GM12878 (cell line): ENCODE data around the gene LARGE1. TPM values are rescaled to one million over a fixed set of nuclear protein-coding genes. Genes with fewer than 3 reads are reported as not detected.

Experiments used
- ATAC-seq: fragments of 200-7000 bp; cut with Tn5 transposase; 3 replicates; pipeline ENCODE4 v1.9.1; 2020; ENCODE audit warnings: mild to moderate bottlenecking, moderate library complexity
- BruUV-seq: library from RNA; stranded (reverse); fragments of 400-500 nt; replicated peaks from 2 replicates; lab custom pipeline; 2021; lab: Mats Ljungman, UMichigan
- CTCF ChIA-PET: fragments of 300-600 bp; sonication (Branson Sonifier 250); formaldehyde crosslinking; extraction: SDS; loops from one replicate; lab custom pipeline; 2021; ENCODE audit warnings: inconsistent platforms; lab: Yijun Ruan, JAX
- POLR2A ChIA-PET: fragments of 350-600 bp; formaldehyde crosslinking; extraction: SDS; loops from one replicate; lab custom pipeline; 2021; ENCODE audit warnings: inconsistent platforms; lab: Charles Lee
- RAD21 ChIA-PET: fragments of 300-600 bp; sonication (Branson Sonifier 250); formaldehyde crosslinking; loops from one replicate; lab custom pipeline; 2023; ENCODE audit warnings: antibody characterized with exemption; ENCODE audit not compliant: unreplicated experiment; lab: Charles Lee
- SMC1A ChIA-PET: fragments of 300-600 bp; sonication (Branson Sonifier 250); formaldehyde crosslinking; loops from one replicate; lab custom pipeline; 2023; ENCODE audit not compliant: unreplicated experiment, uncharacterized antibody; lab: Charles Lee
- DNase-seq: peaks from one replicate; pipeline ENCODE4 v3.0.0-alpha.2; 2011; ENCODE audit warnings: low read depth, low spot score
- FAIRE-seq: peaks from 3 replicates; lab custom pipeline; 2011; peaks lifted over from hg19 to GRCh38; lab: Jason Lieb, UNC
- H2AFZ ChIP-seq: 2 replicates; pipeline ENCODE4 v1.6.0; 2011; ENCODE audit warnings: low read depth, low read length, control low read depth; ENCODE audit not compliant: control insufficient read depth
- H3K27ac ChIP-seq: 2 replicates; pipeline ENCODE4 v1.5.1; 2011; ENCODE audit warnings: control low read depth; ENCODE audit not compliant: control insufficient read depth, insufficient read depth
- H3K27me3 ChIP-seq, 2 experiments: replicated peaks in 1 of 2; 2 replicates each; pipeline versions ENCODE4 v1.6.0 to v1.6.1; 2011; ENCODE audit warnings: low read length in 1 of 2; ENCODE audit not compliant: control insufficient read depth in 2 of 2, insufficient read depth in 2 of 2
- H3K36me3 ChIP-seq, 2 experiments: 2 replicates each; pipeline ENCODE4 v1.5.1; 2011; ENCODE audit warnings: low read length in 1 of 2; ENCODE audit not compliant: control insufficient read depth in 2 of 2, insufficient read depth in 2 of 2
- H3K4me1 ChIP-seq: 2 replicates; pipeline ENCODE4 v1.6.1; 2011; ENCODE audit warnings: mild to moderate bottlenecking, low read length, moderate library complexity, mixed read lengths; ENCODE audit not compliant: control insufficient read depth, insufficient read depth
- H3K4me2 ChIP-seq: 2 replicates; pipeline ENCODE4 v1.6.0; 2011; ENCODE audit warnings: control low read depth; ENCODE audit not compliant: control insufficient read depth, insufficient read depth
- H3K4me3 ChIP-seq: fragments of 200-600 bp; sonication (generic); 2 replicates; pipeline ENCODE4 v1.5.1; 2016
- H3K79me2 ChIP-seq: 2 replicates; pipeline ENCODE4 v1.6.0; 2011; ENCODE audit warnings: low read length; ENCODE audit not compliant: control insufficient read depth, insufficient read depth
- H3K9ac ChIP-seq: 2 replicates; pipeline ENCODE4 v1.8.0; 2011; ENCODE audit warnings: low read length, control low read depth, mixed read lengths; ENCODE audit not compliant: control insufficient read depth, insufficient read depth
- H3K9me3 ChIP-seq: replicated peaks from 3 replicates; pipeline ENCODE4 v1.5.1; 2011; ENCODE audit warnings: mild to moderate bottlenecking, low read length; ENCODE audit not compliant: control insufficient read depth, insufficient read depth
- H4K20me1 ChIP-seq: 2 replicates; pipeline ENCODE4 v1.6.0; 2011; ENCODE audit not compliant: control insufficient read depth, insufficient read depth
- CREM ChIP-seq: IDR thresholded peaks from 2 replicates; pipeline ENCODE4 v1.6.1; 2014; ENCODE audit warnings: antibody characterized with exemption, low read depth
- E2F8 ChIP-seq: fragments of 450-650 bp; IDR thresholded peaks from 2 replicates; pipeline ENCODE4 v1.6.1; 2018; ENCODE audit warnings: mild to moderate bottlenecking, low read depth, moderate library complexity; ENCODE audit not compliant: partially characterized antibody
- FOS ChIP-seq: IDR thresholded peaks from 3 replicates; pipeline ENCODE4 v1.6.1; 2011; ENCODE audit warnings: borderline replicate concordance; ENCODE audit not compliant: insufficient read length; ENCODE audit errors: extremely low read depth
- MEF2B ChIP-seq: fragments of 450-650 bp; IDR thresholded peaks from 2 replicates; pipeline ENCODE4 v1.6.1; 2018; ENCODE audit warnings: mild to moderate bottlenecking, moderate library complexity; ENCODE audit not compliant: partially characterized antibody, poor library complexity, severe bottlenecking
- NBN ChIP-seq: fragments of 450-650 bp; IDR thresholded peaks from 2 replicates; pipeline ENCODE4 v1.6.1; 2016
- PAX5 ChIP-seq: IDR thresholded peaks from 2 replicates; pipeline ENCODE4 v1.6.1; 2011; ENCODE audit warnings: low read depth, low read length, borderline replicate concordance
- POLR2AphosphoS5 ChIP-seq: IDR thresholded peaks from 2 replicates; pipeline ENCODE4 v1.6.1; 2011; ENCODE audit warnings: mild to moderate bottlenecking, low read length, inconsistent platforms
- POU2F2 ChIP-seq: IDR thresholded peaks from 3 replicates; pipeline ENCODE4 v1.6.1; 2011; ENCODE audit warnings: low read depth, mild to moderate bottlenecking, low read length, borderline replicate concordance
- SIN3A ChIP-seq: IDR thresholded peaks from 2 replicates; pipeline ENCODE4 v1.6.1; 2012; ENCODE audit warnings: low read depth, low read length, improper control_type of control experiment
- TCF7 ChIP-seq: IDR thresholded peaks from 2 replicates; pipeline ENCODE4 v1.6.1; 2014; ENCODE audit warnings: antibody characterized with exemption, borderline replicate concordance
- ZNF274 ChIP-seq: IDR thresholded peaks from one replicate; pipeline ENCODE4 v1.8.0; 2011; ENCODE audit not compliant: insufficient read length, insufficient read depth
- ZNF687 ChIP-seq: fragments of 450-650 bp; IDR thresholded peaks from 2 replicates; pipeline ENCODE4 v1.6.1; 2017; ENCODE audit warnings: mild to moderate bottlenecking, moderate library complexity
- in situ Hi-C: fragments of 300-500 bp; cut with MboI; formaldehyde crosslinking; loops from 9 replicates; pipeline ENCODE4 v1.14.3; 2018; ENCODE audit warnings: mixed read lengths
- intact Hi-C: fragments of 100-400 bp; cut with micrococcal nuclease; formaldehyde crosslinking; loops from one replicate; pipeline ENCODE4 v1.14.2; 2022; ENCODE audit not compliant: unreplicated experiment
- polyA plus RNA-seq, 11 experiments: library from polyadenylated mRNA; depleted of rRNA in 4 of 11; unstranded in 6 of 11; stranded (reverse) in 5 of 11; fragments of >200 nt; fragmentation: Nextera tagmentation in 4 of 11; fragmentation: Illumina TruSeq in 1 of 11; extraction: Ambion mirVana in 4 of 11; extraction: Trizol in 1 of 11; gene quantifications; 1 replicate in 1 of 11; 2 replicates in 10 of 11; pipeline versions ENCODE4 v1.2.1 to v1.2.3, GENCODE V29; 2011 to 2016; ENCODE audit warnings: inconsistent platforms in 2 of 11, missing spikeins in 2 of 11, low read depth in 1 of 11
- total RNA-seq, 4 experiments: library from RNA; depleted of rRNA in 3 of 4; stranded (reverse); fragments of >200 nt in 3 of 4; fragmentation: Illumina TruSeq in 1 of 4; extraction: Trizol in 1 of 4; gene quantifications; 2 replicates each; pipeline versions ENCODE4 v1.2.1 to v1.2.3, GENCODE V29; 2013 to 2021

Gene LARGE1
- total and polyA plus RNA-seq, 10 of the 15 experiments (the other 5 are each of a cell fraction or from before 2014, with no cell fraction given) = 3.2 to 41.4 (median 17.3) TPM

DNA sequence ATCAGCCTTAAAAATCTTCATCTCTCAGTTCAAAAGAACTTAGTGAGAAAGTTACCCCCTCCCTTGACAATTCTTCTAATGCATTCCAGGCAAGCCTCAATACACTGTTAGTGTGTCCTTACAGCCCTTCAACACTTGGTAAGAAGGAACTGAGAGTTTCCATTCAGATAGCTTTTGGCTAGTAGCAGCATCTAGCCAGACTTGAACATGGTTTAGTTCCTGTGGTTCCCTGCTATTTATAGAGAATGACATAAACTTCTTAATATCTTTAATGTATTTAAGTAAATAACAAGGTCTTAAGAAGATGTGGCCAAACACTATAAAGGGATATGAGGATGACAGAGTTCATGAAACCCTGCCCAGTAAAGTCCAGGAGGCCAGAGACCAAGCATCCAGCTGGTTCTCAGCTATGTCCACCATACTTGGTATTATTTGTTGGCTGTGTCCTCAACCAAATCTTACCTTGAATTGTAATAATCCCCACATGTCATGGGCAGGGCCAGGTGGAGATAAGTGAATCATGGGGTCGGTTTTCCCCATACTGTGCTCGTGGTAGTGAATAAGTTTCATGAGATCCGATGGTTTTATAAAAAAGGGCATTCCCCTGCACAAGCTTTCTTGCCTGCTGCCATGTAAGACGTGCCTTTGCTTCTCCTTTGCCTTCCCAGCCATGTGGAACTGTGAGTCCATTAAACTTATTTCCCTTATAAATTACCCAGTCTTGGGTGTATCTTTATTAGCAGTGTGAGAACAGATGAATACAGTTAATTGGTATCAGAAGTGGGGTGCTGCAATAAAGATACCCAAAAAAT, 132.4 kb downstream of the LARGE1 start (continued):
- TF ChIP-seq ZNF687 (no peak), MEF2B (no peak)

DNA sequence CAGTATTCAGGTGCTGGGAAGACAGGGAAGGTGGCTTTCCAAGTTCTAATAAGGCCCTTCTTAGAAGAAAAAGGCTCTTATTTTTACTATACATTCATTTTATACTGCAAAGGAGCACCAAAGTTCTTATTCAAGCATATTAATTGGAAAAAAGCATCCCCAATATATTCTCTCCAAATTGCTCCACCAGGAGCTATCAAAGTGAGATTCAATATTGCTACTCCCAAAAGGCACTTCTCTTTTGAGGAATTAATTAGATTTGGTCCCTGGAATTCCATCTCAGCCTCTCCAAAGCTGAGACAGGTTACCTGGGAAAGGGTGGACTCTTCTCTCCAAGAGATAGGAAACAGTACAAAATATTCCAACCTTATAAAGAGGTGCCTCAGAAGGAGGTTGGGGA, 134.1 kb downstream of the LARGE1 start:
- no TSS peak for BruUV-seq
- Histone ChIP-seq H3K27me3 (no peaks in the 10 kb centered on the region), H3K9me3 (peaks cover 15% of the 10 kb centered on the region; the same call in 2 of the 3 replicates), H4K20me1 (no peaks in the 10 kb centered on the region), H3K4me3 (no peak overlapping the region), H3K4me1 (peaks cover 10% of the 10 kb centered on the region; the same call in 1 of the 2 replicates), H3K36me3 (no peaks in the 10 kb centered on the region), H3K9ac (no peak overlapping the region), H3K4me2 (no peak overlapping the region), H3K27ac (peak overlapping the region; percentile 43), H3K79me2 (no peaks in the 10 kb centered on the region; the same call in none of the 2 replicates), H2AFZ (no peak overlapping the region)
- ChIA-PET RAD21 (no interaction called here), SMC1A (no interaction called here), POLR2A (no interaction called here), CTCF (no interaction called here)
- intact Hi-C loops = no loop called here
- no peak for DNase-seq
- ATAC-seq = no peak
- FAIRE-seq = no peak
- in situ Hi-C loops = no loop called here
- TF ChIP-seq SIN3A (no peak), CREM (no peak), NBN (no peak), ZNF274 (no peak), E2F8 (no peak), POLR2AphosphoS5 (no peak), TCF7 (no peak), POU2F2 (no peak), PAX5 (no peak), FOS (no peak)
